G401 (cell line): ENCODE results near the gene CAMKK1. TPM values are rescaled to one million over a fixed set of nuclear protein-coding genes. Genes with fewer than 3 reads are reported as not detected.

ENCODE experiments used
- DNase-seq: peaks from one replicate; pipeline ENCODE4 v3.0.0-alpha.2; 2015; ENCODE audit warnings: low spot score
- in situ Hi-C: cut with HindIII; loops from 2 replicates; pipeline ENCODE4 v1.10.0; 2016; ENCODE audit warnings: low sequenced_read_pairs, mixed read lengths
- total RNA-seq: library from RNA; depleted of rRNA; stranded (reverse); fragments of >200 nt; shearing (Covaris generic); gene quantifications from 2 replicates; pipeline ENCODE4 v1.2.3, GENCODE V29; 2014

CAMKK1 gene
- total RNA-seq, 1 experiment from 2014 or later, result 3.4 TPM

DNA sequence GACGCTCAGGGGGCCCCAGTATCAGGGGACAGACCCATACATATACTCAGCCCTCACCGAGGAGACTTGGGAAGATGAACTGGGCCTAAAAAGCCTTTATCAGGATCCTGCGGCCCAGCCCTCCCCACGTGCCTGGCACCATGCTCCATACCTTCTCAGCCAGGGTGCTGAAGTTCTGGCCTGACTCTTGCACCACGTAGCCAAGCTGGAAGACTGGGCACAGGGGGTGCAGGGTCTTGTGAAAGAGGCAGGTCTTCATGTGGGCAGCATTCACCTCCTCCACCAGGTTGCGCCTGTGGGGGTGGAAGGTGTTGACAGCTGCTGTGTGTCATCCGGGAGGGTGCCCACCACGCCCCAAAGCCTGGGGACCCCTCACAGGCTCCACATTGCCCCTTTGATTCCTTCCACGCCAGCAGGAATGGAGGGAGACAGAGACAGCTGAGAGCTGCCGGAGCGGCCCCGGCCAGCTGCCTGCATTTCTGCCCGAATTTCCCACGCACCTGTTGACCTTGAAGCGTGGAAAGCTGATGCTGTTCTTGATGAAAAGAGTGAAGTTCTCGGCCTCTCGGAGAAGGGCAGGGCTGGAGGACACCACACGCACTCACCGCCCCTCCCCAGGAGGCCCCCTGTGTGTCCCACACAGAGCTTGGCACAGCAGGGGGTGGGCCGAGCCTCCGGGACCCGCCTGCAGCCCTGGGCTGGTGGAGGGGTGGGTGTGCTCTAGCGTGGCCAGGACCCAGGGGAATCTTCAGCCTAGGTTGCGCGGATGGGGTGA lies 10.4 kb upstream of the CAMKK1 start:
- no peak for DNase-seq
- in situ Hi-C loops, result no loop called here

DNA sequence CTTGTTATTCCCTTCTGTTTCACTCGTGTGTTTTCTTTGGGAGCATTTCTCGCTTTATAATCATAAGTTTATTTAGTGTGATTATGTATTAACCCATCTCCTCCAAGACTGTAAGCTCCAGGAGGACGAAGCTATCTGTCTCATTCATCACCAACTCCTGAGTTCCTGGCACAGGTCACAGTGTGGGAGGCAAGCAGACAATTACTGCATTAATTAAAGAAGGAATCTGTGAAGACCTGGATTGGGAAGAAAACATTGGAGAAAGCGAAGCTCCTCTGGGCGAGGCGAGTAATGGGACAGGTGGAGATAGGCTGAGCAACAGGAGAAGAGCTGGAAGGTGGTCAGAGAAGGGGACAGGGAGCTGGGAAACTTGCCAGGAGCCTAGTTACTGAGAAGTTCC lies 7.8 kb upstream of the CAMKK1 start:
- in situ Hi-C loops, result no loop called here
- no peak for DNase-seq

DNA sequence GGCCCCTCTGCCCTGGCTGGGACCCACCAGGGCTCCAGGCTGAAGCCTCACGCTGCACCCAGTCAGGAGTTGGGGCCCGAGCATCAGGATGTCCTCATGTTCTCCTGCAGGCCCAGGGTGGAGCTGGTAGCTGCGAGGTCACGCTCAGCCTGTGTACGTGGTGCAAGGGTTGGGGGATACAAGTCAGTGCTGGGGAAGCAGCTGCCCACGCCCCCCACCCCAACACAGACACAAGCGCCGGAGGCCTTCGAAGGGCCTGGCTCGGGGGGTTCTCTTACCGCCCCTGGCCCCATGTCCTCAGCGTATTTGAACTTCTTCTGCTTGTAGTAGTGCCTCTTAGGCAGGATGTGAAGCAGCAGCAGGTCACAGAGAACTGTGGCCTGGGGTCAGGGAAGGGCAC lies 4.9 kb upstream of the CAMKK1 start:
- in situ Hi-C loops, result no loop called here
- DNase-seq, result no peak

DNA sequence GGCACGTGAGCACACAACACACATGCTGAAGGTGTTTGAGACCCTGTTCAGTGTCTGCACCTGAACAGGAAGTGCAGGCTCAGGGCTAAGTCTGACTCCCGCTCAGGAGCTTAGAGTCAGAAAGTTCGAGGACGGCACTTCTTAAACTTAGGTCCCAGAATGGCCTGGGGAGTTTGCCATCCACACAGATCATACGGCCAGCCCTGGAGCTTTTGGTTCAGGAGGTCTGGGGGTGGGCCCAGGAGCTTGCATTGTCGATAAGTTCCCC lies 4.0 kb upstream of the CAMKK1 start:
- no peak for DNase-seq
- in situ Hi-C loops, result no loop called here

DNA sequence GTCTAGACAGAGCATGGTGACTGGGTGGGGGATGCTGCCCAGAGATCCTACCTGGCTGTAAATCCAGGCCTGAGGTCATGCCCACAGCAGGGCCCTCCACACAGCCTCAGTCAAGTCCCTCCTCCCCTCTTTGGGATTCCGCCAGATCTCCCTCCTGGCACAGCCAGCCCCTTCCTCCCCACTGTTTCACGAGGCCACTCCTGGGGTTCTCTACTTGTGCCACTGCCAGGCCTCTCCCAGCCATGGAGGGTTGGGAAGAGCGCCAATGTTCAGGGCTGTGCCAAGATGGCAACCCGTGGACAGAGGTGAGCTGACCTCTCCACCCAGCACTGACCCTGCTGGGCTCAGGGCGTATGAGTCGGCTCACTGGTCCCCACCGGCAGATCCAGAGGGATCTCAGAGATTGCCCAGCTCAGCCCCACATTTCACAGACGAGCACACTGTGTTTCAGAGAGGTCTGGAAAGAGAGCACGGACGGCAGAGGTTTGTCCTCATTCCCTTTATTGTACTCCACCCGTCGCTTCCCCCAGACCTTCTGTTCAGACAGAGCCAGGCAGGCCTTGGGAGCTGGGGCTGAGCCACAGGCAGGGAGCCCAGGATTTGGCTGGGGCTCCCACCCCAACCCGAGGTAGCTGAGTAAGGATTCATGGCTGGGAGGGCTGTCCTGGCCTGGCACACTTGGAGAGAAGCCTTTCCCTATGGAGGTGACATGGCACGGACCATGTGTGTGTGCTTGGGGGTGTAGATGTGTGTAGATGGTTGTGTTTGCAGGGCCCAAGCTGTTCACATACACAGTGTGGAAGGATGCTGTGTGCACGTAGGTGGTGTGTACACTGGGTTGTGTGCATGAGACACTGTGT lies 3.5 kb upstream of the CAMKK1 start:
- DNase-seq, result peak; percentile 32
- in situ Hi-C loops, result no loop called here

DNA sequence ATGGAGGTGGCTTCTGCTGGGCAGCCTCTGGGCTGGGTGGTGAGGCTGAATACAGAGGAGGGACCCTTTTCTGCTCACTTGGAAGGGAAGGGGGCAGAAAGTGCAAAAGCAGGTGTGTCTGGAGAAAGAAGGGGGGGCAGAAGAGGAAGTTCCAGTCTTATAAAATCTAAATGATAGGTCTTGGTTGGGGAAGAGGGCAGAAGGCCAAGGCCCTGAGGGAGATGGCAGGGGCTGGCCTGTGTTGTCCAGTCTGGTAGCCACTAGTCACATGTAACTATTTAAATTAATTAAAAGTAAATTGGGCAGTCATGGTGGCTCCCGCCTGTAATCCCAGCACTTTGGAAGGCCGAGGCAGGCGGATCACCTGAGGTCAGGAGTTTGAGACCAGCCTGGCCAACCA lies 2.5 kb upstream of the CAMKK1 start:
- in situ Hi-C loops, result no loop called here
- DNase-seq, result no peak

DNA sequence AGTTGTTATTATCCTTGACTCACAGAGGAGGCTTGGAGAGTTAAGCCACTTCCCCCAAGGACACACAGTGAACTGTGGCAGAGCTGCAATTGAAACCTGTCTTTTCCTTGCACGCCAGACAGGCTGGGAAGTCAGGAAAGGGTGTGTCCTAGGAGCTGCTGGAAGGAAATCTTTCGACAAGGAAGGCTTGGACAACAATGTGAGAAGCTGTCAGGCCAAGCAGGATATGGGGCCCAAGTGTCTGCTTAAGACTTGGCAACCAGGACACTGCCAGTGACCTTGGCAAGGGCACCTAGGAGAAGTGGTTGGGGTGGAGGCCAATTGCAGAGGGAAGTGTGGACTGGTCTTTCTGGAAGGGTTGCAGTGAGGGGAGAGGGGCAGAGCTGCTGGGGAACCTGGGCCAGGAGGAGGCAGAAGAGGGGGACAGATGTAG lies 2.1 kb upstream of the CAMKK1 start:
- in situ Hi-C loops, result no loop called here
- DNase-seq, result no peak

DNA sequence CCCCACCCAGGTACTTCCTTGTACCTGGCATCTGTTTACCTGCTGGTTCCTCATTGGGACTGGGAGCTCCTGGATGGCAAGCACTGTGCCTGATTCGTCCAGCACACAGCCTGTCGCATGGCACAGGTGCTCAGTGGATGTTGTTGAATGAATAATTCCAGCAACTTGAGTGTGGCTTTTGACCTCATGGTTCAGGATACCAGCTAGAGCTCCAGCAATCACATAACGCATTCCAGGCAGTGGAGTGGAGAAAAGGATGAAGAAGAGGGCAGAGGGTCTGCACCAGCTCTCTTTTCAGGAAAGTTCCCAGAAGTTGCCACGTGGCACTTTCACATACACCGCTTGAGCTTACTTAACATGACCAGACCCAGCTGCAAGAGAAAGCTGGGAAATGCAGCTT lies 1.3 kb upstream of the CAMKK1 start:
- in situ Hi-C loops, result no loop called here
- DNase-seq, result no peak

DNA sequence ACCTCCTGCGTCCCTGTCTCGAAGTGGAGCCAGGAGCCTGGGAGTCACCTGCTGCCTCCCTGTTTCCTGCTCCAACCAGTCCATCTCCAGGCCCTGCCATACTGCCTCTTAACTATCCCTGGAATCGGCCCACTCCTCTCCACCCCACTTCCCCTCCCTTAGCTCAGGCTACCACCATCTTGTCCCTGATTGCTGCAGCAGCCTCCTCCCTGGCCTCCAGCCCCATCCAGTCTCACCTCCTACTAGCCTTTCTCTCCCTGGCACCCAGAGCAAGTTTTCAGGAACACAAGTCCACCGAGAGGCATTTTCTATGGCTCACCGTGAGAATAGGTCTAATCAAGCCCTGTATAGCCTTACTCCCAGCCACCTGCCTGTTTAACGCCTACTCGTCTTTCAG lies 865 bp upstream of the CAMKK1 start:
- DNase-seq, result no peak
- in situ Hi-C loops, result no loop called here

DNA sequence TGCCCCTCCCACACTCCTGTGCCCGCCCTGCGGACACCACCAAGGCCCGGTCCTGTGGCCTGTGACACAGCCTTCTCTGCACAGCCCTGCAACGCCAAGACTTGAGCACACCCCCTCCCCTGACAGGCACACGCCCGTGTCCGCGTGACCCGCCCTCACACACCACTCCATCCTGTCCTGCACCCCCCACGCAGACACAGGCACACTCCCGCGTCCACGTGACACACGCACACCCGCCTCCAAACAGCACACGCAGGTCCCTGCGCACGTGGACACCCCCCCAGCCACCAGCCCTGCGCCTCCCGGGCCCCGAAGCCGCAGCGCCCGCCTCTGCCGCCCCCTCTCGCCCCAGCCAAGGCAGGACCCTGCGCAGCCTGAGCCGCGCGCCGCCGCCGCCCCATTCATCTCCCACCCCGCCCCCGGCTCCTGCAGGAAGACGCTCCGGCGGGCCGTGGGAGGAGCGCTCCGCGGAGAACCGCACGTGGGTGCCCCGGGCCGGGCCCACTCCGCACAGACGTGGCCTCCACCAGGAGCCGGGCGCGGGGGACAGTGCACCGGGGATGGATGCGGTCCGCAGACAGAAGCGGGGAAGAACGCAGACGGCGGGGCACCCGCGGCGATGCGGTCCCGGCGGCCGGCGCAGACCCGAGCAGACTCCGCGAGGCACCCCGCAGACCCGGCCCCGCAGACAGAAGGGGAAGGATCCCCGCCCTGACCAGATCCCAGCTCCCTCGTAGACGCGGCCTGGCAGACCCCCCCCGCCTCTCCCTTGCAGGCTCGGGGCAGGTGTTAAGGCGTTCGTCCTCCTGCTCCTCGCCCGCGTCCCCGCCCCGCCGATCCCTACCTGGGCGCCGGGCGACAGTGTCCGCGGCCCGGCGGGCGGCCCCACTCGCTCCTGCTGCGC lies 506 bp downstream of the CAMKK1 start:
- DNase-seq, result peak; percentile 87
- in situ Hi-C loops, result no loop called here

DNA sequence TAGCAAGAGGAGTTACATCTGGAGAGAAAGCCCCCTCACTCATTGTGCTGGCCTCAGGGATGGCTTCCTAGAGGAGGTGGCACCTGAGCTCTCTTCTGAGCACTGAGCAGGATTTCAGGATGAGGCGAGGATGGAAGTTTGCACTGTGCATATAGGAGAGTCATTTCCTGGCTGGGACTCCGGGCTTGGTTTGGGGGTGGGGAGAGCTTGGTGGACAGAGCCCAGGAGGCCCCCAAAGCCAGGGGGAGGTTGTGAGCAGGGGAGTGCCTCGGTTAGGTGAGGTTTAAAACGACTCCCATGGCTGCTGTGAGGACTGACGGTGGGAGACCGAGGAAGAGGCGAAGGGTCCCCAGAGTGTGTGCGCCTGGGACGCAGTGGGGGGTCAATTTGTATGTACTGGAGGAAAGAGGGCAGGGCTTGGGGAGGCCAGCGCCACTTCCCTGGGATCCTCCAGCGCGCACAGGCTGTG lies 1.2 kb downstream of the CAMKK1 start:
- DNase-seq, result no peak
- in situ Hi-C loops, result no loop called here

DNA sequence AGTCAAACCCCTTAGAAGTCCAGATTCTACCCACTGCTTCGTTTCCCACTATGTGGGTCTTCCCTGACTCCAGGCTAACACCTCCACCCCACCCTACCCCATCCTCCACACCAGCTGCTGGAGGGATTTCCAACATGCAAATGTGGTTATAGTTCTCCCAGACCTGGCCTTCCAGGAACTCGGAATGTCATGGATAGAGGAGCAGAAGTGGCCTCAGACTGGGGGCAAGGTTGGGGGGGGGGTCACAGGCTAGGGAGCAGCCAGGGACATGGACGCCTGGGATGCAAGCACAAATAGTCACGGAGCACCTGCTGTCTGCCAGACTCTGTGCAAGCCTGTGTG lies 2.0 kb downstream of the CAMKK1 start:
- in situ Hi-C loops, result no loop called here
- no peak for DNase-seq

DNA sequence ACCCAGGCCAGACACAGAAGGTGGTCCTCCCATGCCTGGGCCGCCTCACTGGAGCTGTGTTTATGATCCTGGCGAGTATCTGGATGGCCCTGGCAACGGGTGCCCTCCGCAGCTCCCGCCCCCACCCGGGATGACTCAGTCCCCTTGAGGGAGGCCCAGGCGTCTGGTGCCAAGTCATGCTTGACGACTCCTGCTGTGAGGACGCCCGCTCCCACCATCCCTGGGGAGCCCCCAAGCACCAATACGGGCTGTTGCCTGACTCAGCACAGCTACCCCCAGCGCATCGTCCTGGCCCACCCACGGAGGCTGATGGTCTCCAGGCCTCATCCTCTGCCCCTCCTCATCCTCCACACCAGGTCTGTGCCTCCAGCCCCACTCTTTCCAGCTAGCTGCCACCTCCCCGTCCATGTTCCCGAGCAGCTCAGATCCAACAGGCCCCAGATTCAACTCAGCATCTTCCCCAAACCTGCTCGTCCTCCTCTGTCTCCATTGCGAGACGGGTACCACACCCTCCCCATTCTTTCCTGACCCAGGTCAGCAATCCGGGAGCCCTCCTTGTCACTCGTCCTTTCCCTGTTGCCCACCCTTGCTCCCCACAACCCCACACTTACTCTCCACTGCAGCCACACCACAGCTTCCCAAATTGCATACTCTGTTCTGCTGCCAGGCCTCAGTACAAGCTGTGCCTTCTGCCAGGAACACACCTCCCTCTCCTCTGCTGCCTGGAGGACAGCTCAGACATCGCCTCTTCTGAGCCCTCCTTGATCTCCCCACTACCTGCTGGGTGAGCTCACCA lies 2.6 kb downstream of the CAMKK1 start:
- peak; percentile 82 for DNase-seq
- in situ Hi-C loops, result no loop called here

DNA sequence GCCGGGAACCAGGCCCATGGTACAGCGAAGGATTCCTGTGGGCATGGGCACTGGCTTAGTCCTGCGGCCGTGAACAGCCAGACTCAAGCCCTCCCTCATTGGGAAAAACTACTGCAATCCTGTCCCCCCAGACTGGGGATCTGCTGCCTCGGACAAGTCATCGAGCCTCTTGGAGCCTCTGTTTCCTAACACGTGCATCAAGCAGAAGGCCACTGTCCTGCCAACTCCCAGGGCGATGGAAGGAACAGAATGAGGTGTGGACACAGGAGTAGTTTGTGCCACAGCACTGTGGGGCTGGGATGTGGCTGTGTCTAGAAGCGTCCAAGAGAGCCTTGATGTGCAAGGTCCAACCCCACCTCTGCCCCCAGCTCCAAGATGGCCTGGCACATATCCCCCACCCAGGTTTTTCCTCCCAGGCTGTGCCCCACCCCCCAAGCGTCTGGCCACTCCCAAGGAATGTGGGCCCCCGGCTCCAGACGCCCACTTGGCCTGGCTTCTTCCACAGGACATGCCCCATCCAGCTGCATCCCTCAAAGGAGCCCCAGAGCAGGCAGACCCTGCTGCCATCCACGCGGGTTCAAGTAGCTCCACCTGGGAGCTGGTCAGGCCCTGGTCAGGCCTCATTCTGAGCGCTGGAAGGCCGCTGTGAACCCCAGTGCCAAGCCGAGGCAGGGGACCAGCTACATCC lies 3.4 kb downstream of the CAMKK1 start:
- in situ Hi-C loops, result no loop called here

DNA sequence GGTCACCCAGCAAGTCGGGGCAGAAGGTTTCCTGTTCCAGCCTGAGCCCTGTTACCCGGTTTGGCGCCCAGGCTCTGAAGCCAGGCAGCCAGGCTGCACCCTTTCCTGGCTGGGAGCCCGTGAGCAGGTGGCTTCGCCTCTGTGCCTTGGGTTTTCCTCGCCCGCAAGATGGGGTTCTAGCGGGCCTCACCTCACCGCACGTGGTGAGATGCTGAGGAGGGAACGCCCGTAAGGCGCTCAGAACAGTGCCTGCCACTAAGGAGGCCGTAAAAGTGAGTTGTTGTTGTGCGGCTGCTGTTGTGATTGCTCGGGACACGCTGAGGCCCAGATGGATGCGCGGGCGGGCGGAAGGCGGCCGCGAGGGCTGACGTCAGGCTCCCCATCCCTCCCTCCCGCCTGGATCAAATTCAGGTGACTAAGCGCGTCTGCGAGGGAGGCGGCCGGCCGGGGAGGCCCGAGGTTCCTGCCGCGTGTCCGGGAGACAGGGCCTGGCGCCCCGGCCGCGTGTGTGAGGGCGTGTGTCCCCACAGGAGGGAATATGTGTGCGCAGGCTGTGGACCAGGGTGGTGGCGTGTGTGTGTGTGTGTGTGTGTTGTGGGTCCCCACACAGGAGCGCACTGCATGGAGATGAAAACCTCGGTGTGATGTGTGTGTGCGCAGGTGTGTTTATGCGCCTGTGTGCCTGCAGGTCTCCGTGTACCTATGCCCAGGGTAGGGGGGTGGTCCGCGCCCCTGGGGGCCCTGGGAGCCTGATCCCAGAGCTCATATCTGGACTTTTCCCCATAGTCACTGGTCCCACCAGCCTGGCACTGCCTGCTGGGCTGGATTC lies 4.3 kb downstream of the CAMKK1 start:
- in situ Hi-C loops, result no loop called here
- peak; percentile 87 for DNase-seq

More for the DNA sequence above, 3.4 kb downstream of the CAMKK1 start:
- DNase-seq, result peak; percentile 29

DNA sequence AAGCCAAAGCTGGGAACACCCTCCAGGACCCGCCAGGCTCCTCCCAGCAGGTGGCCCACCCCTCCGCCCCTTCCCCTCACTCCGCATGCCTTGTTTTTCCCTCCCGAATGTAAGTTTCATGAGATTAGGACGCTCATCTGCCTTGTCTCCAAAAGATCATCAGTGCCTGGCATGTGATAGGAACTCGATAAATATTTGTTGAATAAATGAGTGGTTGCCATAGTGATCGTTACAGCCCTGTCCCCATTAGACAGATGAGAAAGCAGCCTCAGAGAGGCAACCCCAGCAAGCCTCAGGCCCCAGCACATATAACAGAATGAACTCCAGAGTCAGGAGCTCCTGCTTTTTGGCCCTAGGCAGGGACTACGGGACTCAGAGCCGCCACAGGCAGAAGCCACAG lies 5.0 kb downstream of the CAMKK1 start:
- DNase-seq, result no peak
- in situ Hi-C loops, result no loop called here

DNA sequence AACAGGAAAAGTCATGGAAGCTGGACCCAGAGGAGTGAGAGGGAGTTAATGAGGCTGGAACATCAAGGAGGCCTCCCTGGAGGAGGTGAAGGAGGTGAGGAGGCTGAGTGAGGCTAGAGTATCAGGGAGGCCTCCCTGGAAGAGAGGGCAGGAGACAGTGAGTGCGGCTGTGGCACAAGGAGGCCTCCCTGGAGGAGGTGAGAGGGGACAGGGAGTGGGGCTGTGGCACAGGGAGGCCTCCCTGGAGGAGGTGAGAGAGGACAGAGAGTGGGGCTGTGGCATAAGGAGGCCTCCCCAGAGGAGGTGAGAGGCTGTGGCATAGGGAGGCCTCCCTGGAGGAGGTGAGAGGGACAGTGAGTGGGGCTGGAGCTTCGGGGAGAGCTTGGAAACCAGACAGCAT lies 5.5 kb downstream of the CAMKK1 start:
- in situ Hi-C loops, result no loop called here
- no peak for DNase-seq

DNA sequence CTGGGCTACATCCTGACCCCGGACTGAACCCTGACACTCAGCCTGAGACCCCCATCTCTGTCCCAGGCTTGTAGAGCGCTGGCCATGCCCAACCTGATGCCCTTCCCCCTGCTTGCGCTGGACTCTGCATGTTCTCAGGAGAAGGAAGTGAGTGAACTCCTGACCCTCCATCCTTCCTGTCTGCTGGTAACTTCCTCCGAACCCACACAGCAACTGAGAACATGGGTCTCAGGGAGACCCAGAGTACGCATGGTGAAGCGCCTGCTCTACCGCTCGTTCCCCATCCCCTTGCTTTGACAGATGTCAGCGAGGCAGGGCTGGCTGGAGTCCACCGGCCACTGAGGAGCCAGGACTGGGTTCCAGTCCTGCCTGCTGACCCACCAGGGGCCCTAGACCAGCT lies 6.1 kb downstream of the CAMKK1 start:
- in situ Hi-C loops, result no loop called here
- DNase-seq, result no peak
